ENCODE results near the gene KCTD21. TPM values are rescaled to one million over a fixed set of nuclear protein-coding genes. Genes with fewer than 3 reads are reported as not detected.

Gene KCTD21
- total RNA-seq, 1 experiment from 2014 or later, result 3.0 TPM

GRCh38 chr11:78212586-78213371, 24.4 kb upstream of the KCTD21 start:
- ATAC-seq (no peak), DNase-seq (ENCODE audit: low read depth, low spot score) (no peak)
- no peak overlapping the region for H3K4me3 ChIP-seq (replicated peaks in 1 of 2; ENCODE audit: low read depth in 1 of 2, low read length in 2 of 2)
- H3K27ac ChIP-seq (ENCODE audit: low read depth, low read length), result no peak overlapping the region
- CTCF ChIA-PET, result no interaction called here
- H3K4me2 ChIP-seq (ENCODE audit: low read length), result no peak overlapping the region
- intact Hi-C loops (cut with micrococcal nuclease), result no loop called here
- peaks cover 0 to 10% of the 10 kb centered on the region in 2 experiments; a peak in 1 of 4 replicates for H3K36me3 ChIP-seq (ENCODE audit: control insufficient read depth in 1 of 2, insufficient read depth in 2 of 2, low read length in 2 of 2)
- peaks cover 0 to 7% of the 10 kb centered on the region in 2 experiments; a peak in 2 of 4 replicates for H3K4me1 ChIP-seq (ENCODE audit: control insufficient read depth in 1 of 2, insufficient read depth in 2 of 2, low read length in 2 of 2)
- POLR2A ChIA-PET, result no interaction called here
- no peaks in the 10 kb centered on the region for H3K9me3 ChIP-seq (ENCODE audit: control insufficient read depth in 1 of 2, insufficient read depth in 1 of 2, low read depth in 1 of 2, low read length in 2 of 2)
- RAD21 ChIA-PET (ENCODE audit: low non-redundant PET in 1 of 2, low total read pairs in 2 of 2, uncharacterized antibody in 2 of 2, unreplicated experiment in 2 of 2), result no interaction called here
- no peaks in the 10 kb centered on the region for H3K9me2 ChIP-seq (ENCODE audit: insufficient read depth)
- no TSS peak for BruUV-seq (replicated peaks)
- no peaks in the 10 kb centered on the region for H4K20me1 ChIP-seq (ENCODE audit: insufficient read depth)
- no peaks in the 10 kb centered on the region for H3K79me2 ChIP-seq (ENCODE audit: insufficient read depth, low read length)
- no peak for TF ChIP-seq EZH2 (IDR thresholded peaks at IDR 0.05)
- TF ChIP-seq MAX (IDR thresholded peaks at IDR 0.05), result no peak
- no peak for TF ChIP-seq RAD21 (IDR thresholded peaks at IDR 0.05; ENCODE audit: low read depth)
- no peak for TF ChIP-seq TCF7L2 (IDR thresholded peaks at IDR 0.05; ENCODE audit: borderline replicate concordance, extremely low read depth, insufficient read depth, insufficient read length)
- TF ChIP-seq EZH2phosphoT487 (IDR thresholded peaks at IDR 0.05; ENCODE audit: borderline replicate concordance), result no peak
- no peak for TF ChIP-seq JUND (IDR thresholded peaks at IDR 0.05)
- no peak for TF ChIP-seq FOSL1 (IDR thresholded peaks at IDR 0.05; ENCODE audit: low read depth)
- TF ChIP-seq ZBTB33 (IDR thresholded peaks at IDR 0.05; ENCODE audit: extremely low read depth, insufficient replicate concordance, low read length), result no peak
- TF ChIP-seq YY1 (IDR thresholded peaks at IDR 0.05; ENCODE audit: extremely low read depth, insufficient replicate concordance, low read depth, low read length), result no peak
- TF ChIP-seq SP1 (IDR thresholded peaks at IDR 0.05; ENCODE audit: low read depth), result no peak
- no peak for TF ChIP-seq CBX3 (IDR thresholded peaks at IDR 0.05; ENCODE audit: low read depth)
- no peak overlapping the region for H2AFZ ChIP-seq (ENCODE audit: low read depth, low read length, poor library complexity, severe bottlenecking)
- H3K9ac ChIP-seq (ENCODE audit: low read length), result no peak overlapping the region
- no peaks in the 10 kb centered on the region for H3K27me3 ChIP-seq (ENCODE audit: insufficient read depth, low read length)

Data from HCT116 (cell line).